Osteoblast (primary cell): ENCODE data around the gene ACSBG1. TPM values are rescaled to one million over a fixed set of nuclear protein-coding genes. Genes with fewer than 3 reads are reported as not detected.
"Not testable (repeated sequence)": the region's sequence is repeated elsewhere in the genome, so short reads cannot be mapped to it uniquely, and the experiment has no call there.

ENCODE experiments used
- DNase-seq: peaks from one replicate; pipeline ENCODE4 v3.0.0; 2011; ENCODE audit warnings: low spot score, mixed read lengths; ENCODE audit not compliant: insufficient read length; ENCODE audit errors: missing footprints
- H2AFZ ChIP-seq: 2 replicates; pipeline ENCODE4 v1.6.0; 2011; ENCODE audit warnings: mild to moderate bottlenecking, low read length
- H3K27ac ChIP-seq: 2 replicates; pipeline ENCODE4 v1.5.1; 2011; ENCODE audit warnings: mild to moderate bottlenecking, low read depth, low read length, moderate library complexity
- H3K27me3 ChIP-seq: 2 replicates; pipeline ENCODE4 v1.6.0; 2012; ENCODE audit warnings: mild to moderate bottlenecking, control low read depth, inconsistent platforms, low read length, moderate library complexity; ENCODE audit not compliant: insufficient read depth
- H3K36me3 ChIP-seq: 2 replicates; pipeline ENCODE4 v1.5.1; 2011; ENCODE audit warnings: mild to moderate bottlenecking, low read length, control low read depth, moderate library complexity; ENCODE audit not compliant: insufficient read depth
- H3K4me1 ChIP-seq: 2 replicates; pipeline ENCODE4 v1.5.1; 2011; ENCODE audit warnings: mild to moderate bottlenecking, low read length, control low read depth, moderate library complexity; ENCODE audit not compliant: insufficient read depth
- H3K4me2 ChIP-seq: 2 replicates; pipeline ENCODE4 v1.6.0; 2011; ENCODE audit warnings: mild to moderate bottlenecking, low read length; ENCODE audit not compliant: insufficient read depth
- H3K4me3 ChIP-seq: fragments of 200-600 bp; sonication (generic); 3 replicates; pipeline ENCODE4 v1.5.1; 2012; ENCODE audit warnings: mild to moderate bottlenecking, low read length, inconsistent platforms; ENCODE audit not compliant: insufficient read depth
- H3K79me2 ChIP-seq: 2 replicates; pipeline ENCODE4 v1.6.0; 2012; ENCODE audit warnings: mild to moderate bottlenecking, low read length, control low read depth, inconsistent platforms; ENCODE audit not compliant: insufficient read depth
- H3K9me3 ChIP-seq: 2 replicates; pipeline ENCODE4 v1.5.1; 2011; ENCODE audit warnings: low read depth, low read length, control low read depth
- H4K20me1 ChIP-seq: 2 replicates; pipeline ENCODE4 v1.6.0; 2012; ENCODE audit warnings: mild to moderate bottlenecking, low read length, control low read depth; ENCODE audit not compliant: insufficient read depth
- total RNA-seq: library from RNA; depleted of rRNA; stranded (reverse); fragments of >200 nt; gene quantifications from 2 replicates; pipeline ENCODE4 v1.2.3, GENCODE V29; 2012
- TF ChIP-seq, protein P1 (sequence below): IDR thresholded peaks from 2 replicates; pipeline ENCODE4 v1.5.1; 2011; ENCODE audit warnings: mild to moderate bottlenecking, low read depth, low read length, moderate library complexity; ENCODE audit errors: extremely low read depth

Gene ACSBG1
- total RNA-seq, 1 donor = under 0.01 TPM

GRCh38 chr15:78255421-78256043, 21.2 kb upstream of the ACSBG1 start:
- DNase-seq = no peak
- Histone ChIP-seq H2AFZ (no peak overlapping the region), H3K36me3 (no peaks in the 10 kb centered on the region), H3K27ac (no peak overlapping the region), H4K20me1 (no peaks in the 10 kb centered on the region), H3K9me3 (no peaks in the 10 kb centered on the region), H3K4me3 (no peak overlapping the region), H3K4me2 (no peak overlapping the region), H3K4me1 (no peaks in the 10 kb centered on the region), H3K79me2 (no peaks in the 10 kb centered on the region), H3K27me3 (peaks cover 3% of the 10 kb centered on the region)
- TF ChIP-seq, protein P1, sequence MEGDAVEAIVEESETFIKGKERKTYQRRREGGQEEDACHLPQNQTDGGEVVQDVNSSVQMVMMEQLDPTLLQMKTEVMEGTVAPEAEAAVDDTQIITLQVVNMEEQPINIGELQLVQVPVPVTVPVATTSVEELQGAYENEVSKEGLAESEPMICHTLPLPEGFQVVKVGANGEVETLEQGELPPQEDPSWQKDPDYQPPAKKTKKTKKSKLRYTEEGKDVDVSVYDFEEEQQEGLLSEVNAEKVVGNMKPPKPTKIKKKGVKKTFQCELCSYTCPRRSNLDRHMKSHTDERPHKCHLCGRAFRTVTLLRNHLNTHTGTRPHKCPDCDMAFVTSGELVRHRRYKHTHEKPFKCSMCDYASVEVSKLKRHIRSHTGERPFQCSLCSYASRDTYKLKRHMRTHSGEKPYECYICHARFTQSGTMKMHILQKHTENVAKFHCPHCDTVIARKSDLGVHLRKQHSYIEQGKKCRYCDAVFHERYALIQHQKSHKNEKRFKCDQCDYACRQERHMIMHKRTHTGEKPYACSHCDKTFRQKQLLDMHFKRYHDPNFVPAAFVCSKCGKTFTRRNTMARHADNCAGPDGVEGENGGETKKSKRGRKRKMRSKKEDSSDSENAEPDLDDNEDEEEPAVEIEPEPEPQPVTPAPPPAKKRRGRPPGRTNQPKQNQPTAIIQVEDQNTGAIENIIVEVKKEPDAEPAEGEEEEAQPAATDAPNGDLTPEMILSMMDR = no peak

GRCh38 chr15:78251136-78251535, 16.8 kb upstream of the ACSBG1 start:
- Histone ChIP-seq H3K9me3 (no peaks in the 10 kb centered on the region), H3K4me3 (no peak overlapping the region), H3K4me2 (no peak overlapping the region), H3K27ac (no peak overlapping the region), H4K20me1 (no peaks in the 10 kb centered on the region), H3K36me3 (no peaks in the 10 kb centered on the region), H3K79me2 (no peaks in the 10 kb centered on the region), H3K4me1 (no peaks in the 10 kb centered on the region), H3K27me3 (peaks cover 3% of the 10 kb centered on the region), H2AFZ (no peak overlapping the region)
- DNase-seq = no peak
- TF ChIP-seq, protein P1 = no peak

- H3K9me3 ChIP-seq = no peaks in the 10 kb centered on the region
- H3K36me3 ChIP-seq = no peaks in the 10 kb centered on the region
- no peak overlapping the region for H3K27ac ChIP-seq
- H4K20me1 ChIP-seq = no peaks in the 10 kb centered on the region
- H3K27me3 ChIP-seq = peaks cover 3% of the 10 kb centered on the region
- H3K79me2 ChIP-seq = no peaks in the 10 kb centered on the region
- no peak for DNase-seq
- H3K4me1 ChIP-seq = no peaks in the 10 kb centered on the region
- no peak overlapping the region for H3K4me2 ChIP-seq
- TF ChIP-seq, protein P1 = no peak
- H3K4me3 ChIP-seq = no peak overlapping the region
- no peak overlapping the region for H2AFZ ChIP-seq
Observed at GRCh38 chr15:78249131-78249530, 14.8 kb upstream of the ACSBG1 start.

GRCh38 chr15:78247911-78248310, 13.5 kb upstream of the ACSBG1 start:
- TF ChIP-seq, protein P1 = no peak
- no peak overlapping the region for H2AFZ ChIP-seq
- no peaks in the 10 kb centered on the region for H3K36me3 ChIP-seq
- no peaks in the 10 kb centered on the region for H3K9me3 ChIP-seq
- no peak for DNase-seq
- no peaks in the 10 kb centered on the region for H3K79me2 ChIP-seq
- H3K4me3 ChIP-seq = no peak overlapping the region
- no peaks in the 10 kb centered on the region for H4K20me1 ChIP-seq
- no peak overlapping the region for H3K4me2 ChIP-seq
- no peaks in the 10 kb centered on the region for H3K4me1 ChIP-seq
- H3K27me3 ChIP-seq = peaks cover 3% of the 10 kb centered on the region
- H3K27ac ChIP-seq = no peak overlapping the region

DNA sequence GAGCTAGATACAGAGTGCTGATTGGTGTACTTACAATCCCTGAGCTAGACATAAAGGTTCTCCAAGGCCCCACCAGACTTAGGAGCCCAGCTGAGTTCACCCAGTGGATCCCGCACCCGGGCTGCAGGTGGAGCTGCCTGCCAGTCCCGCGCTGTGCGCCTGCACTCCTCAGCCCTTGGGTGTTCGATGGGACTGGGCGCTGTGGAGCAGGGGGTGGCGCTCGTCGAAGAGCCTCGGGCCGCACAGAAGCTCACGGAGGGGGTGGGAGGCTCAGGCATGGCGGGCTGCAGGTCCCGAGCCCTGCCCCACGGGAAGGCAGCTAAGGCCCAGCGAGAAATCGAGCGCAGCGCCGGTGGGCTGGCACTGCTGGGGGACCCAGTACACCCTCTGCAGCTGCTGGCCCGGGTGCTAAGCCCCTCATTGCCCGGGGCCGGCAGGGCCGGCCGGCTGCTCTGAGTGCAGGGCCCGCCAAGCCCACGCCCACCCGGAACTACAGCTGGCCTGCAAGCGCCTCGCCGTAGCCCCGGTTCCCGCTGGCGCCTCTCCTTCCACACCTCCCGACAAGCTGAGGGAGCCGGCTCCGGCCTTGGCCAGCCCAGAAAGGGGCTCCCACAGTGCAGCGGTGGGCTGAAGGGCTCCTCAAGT, 11.7 kb upstream of the ACSBG1 start:
- H3K4me2 ChIP-seq, H3K79me2 ChIP-seq, DNase-seq, H3K27ac ChIP-seq, H3K4me3 ChIP-seq, H4K20me1 ChIP-seq, H3K36me3 ChIP-seq, H2AFZ ChIP-seq, H3K27me3 ChIP-seq, H3K9me3 ChIP-seq, H3K4me1 ChIP-seq: not testable (repeated sequence)

DNA sequence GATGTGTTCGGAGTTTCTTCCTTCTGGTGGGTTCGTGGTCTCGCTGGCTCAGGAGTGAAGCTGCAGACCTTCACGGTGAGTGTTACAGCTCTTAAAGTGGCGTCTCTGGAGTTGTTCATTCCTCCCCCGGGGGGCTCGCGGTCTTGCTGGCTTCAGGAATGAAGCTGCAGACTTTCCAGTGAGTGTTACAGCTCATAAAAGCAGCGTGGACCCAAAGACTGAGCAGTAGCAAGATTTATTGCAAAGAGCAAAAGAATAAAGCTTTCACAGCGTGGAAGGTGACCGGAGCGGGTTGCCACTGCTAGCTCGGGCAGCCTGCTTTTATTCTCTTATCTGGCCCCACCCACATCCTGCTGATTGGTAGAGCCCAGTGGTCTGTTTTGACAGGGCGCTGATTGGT, 11.0 kb upstream of the ACSBG1 start:
- H3K4me3 ChIP-seq, H3K79me2 ChIP-seq, H2AFZ ChIP-seq, H3K27ac ChIP-seq, H3K36me3 ChIP-seq, DNase-seq, H4K20me1 ChIP-seq, H3K4me2 ChIP-seq, H3K27me3 ChIP-seq, H3K9me3 ChIP-seq, H3K4me1 ChIP-seq: not testable (repeated sequence)
